ENCODE data around the gene POLG. TPM values are rescaled to one million over a fixed set of nuclear protein-coding genes. Genes with fewer than 3 reads are reported as not detected.
A peak's percentile ranks its signal among the peaks of the same experiment; 100 is the strongest.

POLG gene
- total RNA-seq, 4 donors from 2014 or later: 38.4 to 62.0 (median 53.7) TPM

GRCh38 chr15:89381331-89381730 is 46.7 kb upstream of the POLG start:
- Histone ChIP-seq H3K36me3 (no peaks in the 10 kb centered on the region), H3K27me3 (peaks cover 10 to 39% of the 10 kb centered on the region in 2 donors), H3K4me3 (no peak overlapping the region), H3K4me1 (peaks cover 0 to 8% of the 10 kb centered on the region in 2 donors), H3K9me3 (no peaks in the 10 kb centered on the region), H3K27ac (no peak overlapping the region)
- no peak for DNase-seq
- intact Hi-C loops (cut with DNase I; ENCODE audit: low total_unique reads): no loop called here
- TF ChIP-seq, protein P1, sequence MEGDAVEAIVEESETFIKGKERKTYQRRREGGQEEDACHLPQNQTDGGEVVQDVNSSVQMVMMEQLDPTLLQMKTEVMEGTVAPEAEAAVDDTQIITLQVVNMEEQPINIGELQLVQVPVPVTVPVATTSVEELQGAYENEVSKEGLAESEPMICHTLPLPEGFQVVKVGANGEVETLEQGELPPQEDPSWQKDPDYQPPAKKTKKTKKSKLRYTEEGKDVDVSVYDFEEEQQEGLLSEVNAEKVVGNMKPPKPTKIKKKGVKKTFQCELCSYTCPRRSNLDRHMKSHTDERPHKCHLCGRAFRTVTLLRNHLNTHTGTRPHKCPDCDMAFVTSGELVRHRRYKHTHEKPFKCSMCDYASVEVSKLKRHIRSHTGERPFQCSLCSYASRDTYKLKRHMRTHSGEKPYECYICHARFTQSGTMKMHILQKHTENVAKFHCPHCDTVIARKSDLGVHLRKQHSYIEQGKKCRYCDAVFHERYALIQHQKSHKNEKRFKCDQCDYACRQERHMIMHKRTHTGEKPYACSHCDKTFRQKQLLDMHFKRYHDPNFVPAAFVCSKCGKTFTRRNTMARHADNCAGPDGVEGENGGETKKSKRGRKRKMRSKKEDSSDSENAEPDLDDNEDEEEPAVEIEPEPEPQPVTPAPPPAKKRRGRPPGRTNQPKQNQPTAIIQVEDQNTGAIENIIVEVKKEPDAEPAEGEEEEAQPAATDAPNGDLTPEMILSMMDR (IDR thresholded peaks at IDR 0.05): no peak
- TF ChIP-seq POLR2A (IDR thresholded peaks at IDR 0.05): no peak

DNA sequence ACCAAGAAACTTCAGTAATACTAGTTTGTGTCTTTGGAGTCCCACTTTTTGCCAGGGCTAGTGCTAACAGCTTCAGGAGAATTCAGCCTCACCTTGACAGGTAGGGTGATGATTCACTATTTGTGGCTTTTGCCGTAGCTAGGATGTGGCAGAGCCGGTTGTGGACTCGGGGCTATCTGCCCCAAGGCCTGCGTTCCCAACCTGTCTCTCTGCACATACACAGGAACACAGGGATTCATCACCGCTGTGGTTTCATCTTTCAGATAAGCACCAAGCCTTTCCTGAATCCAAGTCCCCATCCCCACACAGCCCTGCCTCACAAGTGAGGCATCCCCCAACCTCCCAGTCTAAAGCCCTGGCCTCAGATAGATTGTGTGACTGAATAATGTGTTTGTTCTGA is 45.2 kb upstream of the POLG start:
- no peak overlapping the region for H3K4me3 ChIP-seq
- no peak for TF ChIP-seq POLR2A (IDR thresholded peaks at IDR 0.05)
- TF ChIP-seq, protein P1 (IDR thresholded peaks at IDR 0.05): no peak
- peaks cover 15 to 53% of the 10 kb centered on the region in 2 donors for H3K27me3 ChIP-seq
- intact Hi-C loops (cut with DNase I; ENCODE audit: low total_unique reads): no loop called here
- peaks cover 0 to 8% of the 10 kb centered on the region in 2 donors for H3K4me1 ChIP-seq
- H3K9me3 ChIP-seq: no peaks in the 10 kb centered on the region
- no peak for DNase-seq
- no peaks in the 10 kb centered on the region for H3K36me3 ChIP-seq
- H3K27ac ChIP-seq: no peak overlapping the region

- DNase-seq: no peak
- Histone ChIP-seq H3K27ac (no peak overlapping the region), H3K9me3 (no peaks in the 10 kb centered on the region), H3K27me3 (peaks cover 15 to 56% of the 10 kb centered on the region in 2 donors), H3K4me1 (peaks cover 0 to 8% of the 10 kb centered on the region in 2 donors), H3K4me3 (peak overlapping the region in 1 of 2 donors; percentile 7), H3K36me3 (no peaks in the 10 kb centered on the region)
- intact Hi-C loops (cut with DNase I; ENCODE audit: low total_unique reads): no loop called here
- TF ChIP-seq, protein P1 (IDR thresholded peaks at IDR 0.05): no peak
- TF ChIP-seq POLR2A (IDR thresholded peaks at IDR 0.05): no peak
Observed at GRCh38 chr15:89379251-89379695, 44.6 kb upstream of the POLG start.

GRCh38 chr15:89378296-89379151 is 43.9 kb upstream of the POLG start:
- DNase-seq: no peak
- no peak overlapping the region for H3K27ac ChIP-seq
- peaks cover 0 to 8% of the 10 kb centered on the region in 2 donors for H3K4me1 ChIP-seq
- no peaks in the 10 kb centered on the region for H3K9me3 ChIP-seq
- peaks cover 15 to 64% of the 10 kb centered on the region in 2 donors for H3K27me3 ChIP-seq
- H3K4me3 ChIP-seq: peak overlapping the region; percentile 7 to 27
- intact Hi-C loops (cut with DNase I; ENCODE audit: low total_unique reads): no loop called here
- no peak for TF ChIP-seq POLR2A (IDR thresholded peaks at IDR 0.05)
- TF ChIP-seq, protein P1 (IDR thresholded peaks at IDR 0.05): no peak
- no peaks in the 10 kb centered on the region for H3K36me3 ChIP-seq

GRCh38 chr15:89377842-89378295 is 43.2 kb upstream of the POLG start:
- Histone ChIP-seq H3K27me3 (peaks cover 18 to 69% of the 10 kb centered on the region in 2 donors), H3K9me3 (no peaks in the 10 kb centered on the region), H3K4me1 (peaks cover 0 to 8% of the 10 kb centered on the region in 2 donors), H3K27ac (no peak overlapping the region), H3K4me3 (no peak overlapping the region), H3K36me3 (no peaks in the 10 kb centered on the region)
- TF ChIP-seq POLR2A (IDR thresholded peaks at IDR 0.05): no peak
- TF ChIP-seq, protein P1 (IDR thresholded peaks at IDR 0.05): no peak
- no peak for DNase-seq
- intact Hi-C loops (cut with DNase I; ENCODE audit: low total_unique reads): no loop called here

All from uterus (tissue), 4 donors.